Hepatocyte (in vitro differentiated cells): ENCODE measurements around the gene CLEC19A. TPM values are rescaled to one million over a fixed set of nuclear protein-coding genes. Genes with fewer than 3 reads are reported as not detected.
A peak's percentile ranks its signal among the peaks of the same experiment; 100 is the strongest.

Source experiments
- DNase-seq: peaks from one replicate; pipeline ENCODE4 v3.0.0-alpha.2; 2016; ENCODE audit warnings: low spot score
- H2AFZ ChIP-seq: fragments of 200-600 bp; sonication (generic); 2 replicates; pipeline ENCODE4 v1.6.0; 2016; ENCODE audit warnings: antibody characterized with exemption, mild to moderate bottlenecking
- H3K27ac ChIP-seq: fragments of 200-600 bp; sonication (generic); 2 replicates; pipeline ENCODE4 v1.5.1; 2016; ENCODE audit warnings: mild to moderate bottlenecking
- H3K27me3 ChIP-seq: fragments of 200-600 bp; sonication (generic); 2 replicates; pipeline ENCODE4 v1.6.1; 2016
- H3K36me3 ChIP-seq: fragments of 200-600 bp; sonication (generic); replicated peaks from 2 replicates; pipeline ENCODE4 v1.5.1; 2016; ENCODE audit warnings: low read depth; ENCODE audit not compliant: insufficient read depth
- H3K4me1 ChIP-seq: fragments of 200-600 bp; sonication (generic); 2 replicates; pipeline ENCODE4 v1.5.1; 2016; ENCODE audit warnings: mild to moderate bottlenecking, moderate library complexity; ENCODE audit not compliant: insufficient read depth
- H3K4me2 ChIP-seq: fragments of 200-600 bp; sonication (generic); 2 replicates; pipeline ENCODE4 v1.6.0; 2016
- H3K4me3 ChIP-seq: fragments of 200-600 bp; sonication (generic); 2 replicates; pipeline ENCODE4 v1.5.1; 2016; ENCODE audit warnings: mild to moderate bottlenecking
- H3K79me2 ChIP-seq: fragments of 200-600 bp; sonication (generic); 2 replicates; pipeline ENCODE4 v1.6.0; 2017; ENCODE audit warnings: mild to moderate bottlenecking
- H3K9me2 ChIP-seq: fragments of 200-600 bp; sonication (generic); replicated peaks from 2 replicates; pipeline ENCODE4 v1.6.0; 2017; ENCODE audit warnings: mild to moderate bottlenecking; ENCODE audit not compliant: insufficient read depth
- H3K9me3 ChIP-seq: fragments of 200-600 bp; sonication (generic); 2 replicates; pipeline ENCODE4 v1.5.1; 2016; ENCODE audit warnings: low read depth, mild to moderate bottlenecking
- H4K20me1 ChIP-seq: fragments of 200-600 bp; sonication (generic); 2 replicates; pipeline ENCODE4 v1.6.0; 2016; ENCODE audit warnings: mild to moderate bottlenecking; ENCODE audit not compliant: insufficient read depth, poor library complexity, severe bottlenecking
- CTCF ChIP-seq: fragments of 200-600 bp; sonication (generic); IDR thresholded peaks from 2 replicates; pipeline ENCODE4 v1.5.1; 2016; ENCODE audit warnings: antibody characterized with exemption, mild to moderate bottlenecking; ENCODE audit not compliant: poor library complexity
- EZH2 ChIP-seq: fragments of 200-600 bp; sonication (generic); IDR thresholded peaks from 2 replicates; pipeline ENCODE4 v1.6.1; 2016; ENCODE audit warnings: antibody characterized with exemption, mild to moderate bottlenecking, borderline replicate concordance
- EZH2phosphoT487 ChIP-seq: fragments of 200-600 bp; sonication (generic); IDR thresholded peaks from one replicate; pipeline ENCODE4 v1.6.1; 2018; ENCODE audit warnings: antibody characterized with exemption, mild to moderate bottlenecking, low read depth, moderate library complexity; ENCODE audit not compliant: unreplicated experiment, severe bottlenecking
- WGBS: methylation state at CpG from one replicate; pipeline ENCODE4 v1.1.6; 2016; ENCODE audit warnings: low lambda C conversion rate; ENCODE audit errors: missing lambda C conversion rate; 5-methylcytosine and 5-hydroxymethylcytosine counted together
- polyA plus RNA-seq: library from polyadenylated mRNA; unstranded; fragments of >200 nt; fragmentation: Nextera tagmentation; extraction: Ambion mirVana; gene quantifications from 2 replicates; pipeline ENCODE4 v1.2.1, GENCODE V29; 2016
- total RNA-seq: library from RNA; depleted of rRNA; stranded (reverse); fragments of >200 nt; gene quantifications from 2 replicates; pipeline ENCODE4 v1.2.3, GENCODE V29; 2014

Gene CLEC19A
- total and polyA plus RNA-seq, 2 experiments from 2014 or later = not detected

GRCh38 chr16:19274165-19274797 is 11.2 kb upstream of the CLEC19A start:
- Histone ChIP-seq H3K27me3 (no peaks in the 10 kb centered on the region), H3K9me3 (no peaks in the 10 kb centered on the region), H4K20me1 (no peaks in the 10 kb centered on the region), H3K9me2 (no peaks in the 10 kb centered on the region), H3K36me3 (no peaks in the 10 kb centered on the region), H2AFZ (no peak overlapping the region), H3K4me3 (no peak overlapping the region), H3K79me2 (no peaks in the 10 kb centered on the region), H3K27ac (no peak overlapping the region), H3K4me1 (no peaks in the 10 kb centered on the region), H3K4me2 (no peak overlapping the region)
- 82% methylated on average over 1 of the region's 1 CpG for WGBS
- no peak for DNase-seq
- no peak for TF ChIP-seq EZH2phosphoT487
- TF ChIP-seq EZH2 = no peak
- TF ChIP-seq CTCF = no peak

- no peak overlapping the region for H3K4me3 ChIP-seq
- H3K36me3 ChIP-seq = no peaks in the 10 kb centered on the region
- H2AFZ ChIP-seq = no peak overlapping the region
- no peak overlapping the region for H3K4me2 ChIP-seq
- no peaks in the 10 kb centered on the region for H4K20me1 ChIP-seq
- H3K9me3 ChIP-seq = no peaks in the 10 kb centered on the region
- TF ChIP-seq CTCF (no peak), EZH2 (no peak), EZH2phosphoT487 (no peak)
- no peaks in the 10 kb centered on the region for H3K9me2 ChIP-seq
- H3K27ac ChIP-seq = no peak overlapping the region
- WGBS = 92% methylated on average over 2 of the region's 2 CpGs
- no peaks in the 10 kb centered on the region for H3K79me2 ChIP-seq
- no peak for DNase-seq
- H3K4me1 ChIP-seq = no peaks in the 10 kb centered on the region
- no peaks in the 10 kb centered on the region for H3K27me3 ChIP-seq
These were observed 7.1 kb upstream of the CLEC19A start for GRCh38 chr16:19278403-19278802.

GRCh38 chr16:19281246-19281645 is 4.3 kb upstream of the CLEC19A start:
- no peaks in the 10 kb centered on the region for H3K9me2 ChIP-seq
- TF ChIP-seq EZH2 = no peak
- no peak for TF ChIP-seq EZH2phosphoT487
- no peak for TF ChIP-seq CTCF
- H3K9me3 ChIP-seq = no peaks in the 10 kb centered on the region
- no peaks in the 10 kb centered on the region for H3K36me3 ChIP-seq
- H2AFZ ChIP-seq = no peak overlapping the region
- H4K20me1 ChIP-seq = no peaks in the 10 kb centered on the region
- WGBS = 95% methylated on average over 2 of the region's 2 CpGs
- no peaks in the 10 kb centered on the region for H3K79me2 ChIP-seq
- H3K27ac ChIP-seq = no peak overlapping the region
- H3K4me3 ChIP-seq = no peak overlapping the region
- no peaks in the 10 kb centered on the region for H3K27me3 ChIP-seq
- no peak overlapping the region for H3K4me2 ChIP-seq
- H3K4me1 ChIP-seq = no peaks in the 10 kb centered on the region
- peak; percentile 15 for DNase-seq

GRCh38 chr16:19282101-19282500 is 3.4 kb upstream of the CLEC19A start:
- no peak for TF ChIP-seq CTCF
- TF ChIP-seq EZH2phosphoT487 = no peak
- Histone ChIP-seq H3K4me2 (no peak overlapping the region), H3K27ac (no peak overlapping the region), H3K36me3 (no peaks in the 10 kb centered on the region), H3K4me1 (no peaks in the 10 kb centered on the region), H4K20me1 (no peaks in the 10 kb centered on the region), H3K9me2 (no peaks in the 10 kb centered on the region), H3K4me3 (no peak overlapping the region), H3K9me3 (no peaks in the 10 kb centered on the region), H3K27me3 (no peaks in the 10 kb centered on the region), H3K79me2 (no peaks in the 10 kb centered on the region), H2AFZ (no peak overlapping the region)
- 85% methylated on average over 3 of the region's 3 CpGs for WGBS
- no peak for DNase-seq
